Breast epithelium (tissue), 4 donors: ENCODE measurements around the gene ACVR1. TPM values are rescaled to one million over a fixed set of nuclear protein-coding genes. Genes with fewer than 3 reads are reported as not detected.

ENCODE experiments used
- DNase-seq, 2 donors: peaks; one replicate each; pipeline ENCODE4 v3.0.0-alpha.2; 2019; ENCODE audit warnings: low spot score in 2 of 2
- H3K27ac ChIP-seq, 2 donors: fragments of 200-600 bp; sonication (generic) in 1 of 2; one replicate each; pipeline ENCODE4 v1.5.1; 2016 to 2019; ENCODE audit warnings: mild to moderate bottlenecking in 1 of 2
- H3K27me3 ChIP-seq, 2 donors: fragments of 200-600 bp; sonication (generic) in 1 of 2; one replicate each; pipeline versions ENCODE4 v1.5.1 to v1.6.0; 2017 to 2019; ENCODE audit warnings: control low read depth in 1 of 2, mild to moderate bottlenecking in 1 of 2
- H3K36me3 ChIP-seq: fragments of 200-600 bp; one replicate; pipeline ENCODE4 v1.5.1; 2019
- H3K4me1 ChIP-seq, 2 donors: fragments of 200-600 bp; sonication (generic); one replicate each; pipeline ENCODE4 v1.5.1; 2016 to 2019; ENCODE audit warnings: control low read depth in 1 of 2
- H3K4me3 ChIP-seq, 3 donors: fragments of 200-600 bp; sonication (generic); 1 replicate in 2 of 3; 2 replicates in 1 of 3; pipeline ENCODE4 v1.5.1; 2016 to 2019; ENCODE audit warnings: mild to moderate bottlenecking in 3 of 3, moderate library complexity in 2 of 3
- H3K9me3 ChIP-seq, 2 donors: fragments of 200-600 bp; sonication (generic) in 1 of 2; one replicate each; pipeline ENCODE4 v1.5.1; 2016 to 2019; ENCODE audit warnings: control low read depth in 1 of 2
- CTCF ChIP-seq, 3 donors: fragments of 450-650 bp; IDR thresholded peaks; one replicate each; pipeline ENCODE4 v1.5.1; 2016 to 2017; ENCODE audit warnings: antibody characterized with exemption in 3 of 3, mild to moderate bottlenecking in 3 of 3, moderate library complexity in 3 of 3
- POLR2A ChIP-seq: fragments of 450-650 bp; IDR thresholded peaks from one replicate; pipeline ENCODE4 v1.6.1; 2016; ENCODE audit warnings: antibody characterized with exemption, mild to moderate bottlenecking, moderate library complexity
- POLR2AphosphoS5 ChIP-seq, 3 donors: sonication (generic); formaldehyde crosslinking; IDR thresholded peaks; one replicate each; pipeline ENCODE4 v1.6.1; 2017; ENCODE audit warnings: antibody characterized with exemption in 3 of 3
- intact Hi-C: fragments of 100-400 bp; cut with DNase I; formaldehyde crosslinking; loops from one replicate; pipeline ENCODE4 v1.15.1; 2023; ENCODE audit warnings: low total_unique reads
- total RNA-seq, 3 donors: library from RNA; depleted of rRNA; stranded (reverse); fragments of >200 nt; gene quantifications; one replicate each; pipeline ENCODE4 v1.1.0, GENCODE V29; 2016

Gene ACVR1
- total RNA-seq, 3 donors from 2014 or later: 31.5 to 45.4 (median 32.8) TPM

- no peak for TF ChIP-seq POLR2AphosphoS5 (IDR thresholded peaks at IDR 0.05)
- TF ChIP-seq CTCF (IDR thresholded peaks at IDR 0.05): no peak
- TF ChIP-seq POLR2A: no peak
- peak overlapping the region; percentile 24 to 67 for H3K27ac ChIP-seq
- no peaks in the 10 kb centered on the region for H3K27me3 ChIP-seq
- H3K4me1 ChIP-seq: peaks cover 0 to 6% of the 10 kb centered on the region in 2 donors
- H3K9me3 ChIP-seq: peaks cover 0 to 15% of the 10 kb centered on the region in 2 donors
- no peaks in the 10 kb centered on the region for H3K36me3 ChIP-seq
- DNase-seq: peak in 1 of 2 donors; percentile 83
- no peak overlapping the region for H3K4me3 ChIP-seq
- intact Hi-C loops: no loop called here
Observed at GRCh38 chr2:157751462-157752058, 124.6 kb downstream of the ACVR1 start.

GRCh38 chr2:157749684-157750083 lies 126.4 kb downstream of the ACVR1 start:
- Histone ChIP-seq H3K27ac (no peak overlapping the region), H3K4me3 (no peak overlapping the region), H3K9me3 (no peaks in the 10 kb centered on the region), H3K27me3 (no peaks in the 10 kb centered on the region), H3K36me3 (no peaks in the 10 kb centered on the region), H3K4me1 (peaks cover 0 to 6% of the 10 kb centered on the region in 2 donors)
- no peak for DNase-seq
- intact Hi-C loops: no loop called here
- TF ChIP-seq CTCF (IDR thresholded peaks at IDR 0.05): no peak
- TF ChIP-seq POLR2AphosphoS5 (IDR thresholded peaks at IDR 0.05): no peak
- no peak for TF ChIP-seq POLR2A

- intact Hi-C loops: no loop called here
- H3K9me3 ChIP-seq: no peaks in the 10 kb centered on the region
- DNase-seq: no peak
- H3K4me3 ChIP-seq: no peak overlapping the region
- no peaks in the 10 kb centered on the region for H3K36me3 ChIP-seq
- no peak for TF ChIP-seq POLR2AphosphoS5 (IDR thresholded peaks at IDR 0.05)
- no peak for TF ChIP-seq CTCF (IDR thresholded peaks at IDR 0.05)
- TF ChIP-seq POLR2A: no peak
- peak overlapping the region in 1 of 2 donors; percentile 26 for H3K27ac ChIP-seq
- no peaks in the 10 kb centered on the region for H3K27me3 ChIP-seq
- peaks cover 0 to 6% of the 10 kb centered on the region in 2 donors for H3K4me1 ChIP-seq
Observed at GRCh38 chr2:157748371-157749142, 127.6 kb downstream of the ACVR1 start.

- H3K4me3 ChIP-seq: no peak overlapping the region
- no peaks in the 10 kb centered on the region for H3K36me3 ChIP-seq
- H3K27me3 ChIP-seq: no peaks in the 10 kb centered on the region
- TF ChIP-seq CTCF (IDR thresholded peaks at IDR 0.05): no peak
- TF ChIP-seq POLR2AphosphoS5 (IDR thresholded peaks at IDR 0.05): no peak
- no peak for TF ChIP-seq POLR2A
- H3K9me3 ChIP-seq: no peaks in the 10 kb centered on the region
- peaks cover 0 to 6% of the 10 kb centered on the region in 2 donors for H3K4me1 ChIP-seq
- DNase-seq: no peak
- intact Hi-C loops: no loop called here
- peak overlapping the region in 1 of 2 donors; percentile 26 for H3K27ac ChIP-seq
Observed at GRCh38 chr2:157747695-157748370, 128.3 kb downstream of the ACVR1 start.

GRCh38 chr2:157747280-157747679 lies 128.8 kb downstream of the ACVR1 start:
- Histone ChIP-seq H3K4me1 (peaks cover 0 to 6% of the 10 kb centered on the region in 2 donors), H3K27me3 (no peaks in the 10 kb centered on the region), H3K4me3 (no peak overlapping the region), H3K9me3 (no peaks in the 10 kb centered on the region), H3K27ac (no peak overlapping the region), H3K36me3 (no peaks in the 10 kb centered on the region)
- intact Hi-C loops: no loop called here
- TF ChIP-seq POLR2A (no peak), POLR2AphosphoS5 (IDR thresholded peaks at IDR 0.05) (no peak), CTCF (IDR thresholded peaks at IDR 0.05) (no peak)
- DNase-seq: no peak
